Measurements from ENCODE around the gene IPMK. TPM values are rescaled to one million over a fixed set of nuclear protein-coding genes. Genes with fewer than 3 reads are reported as not detected.

Gene IPMK
- total RNA-seq (2014; rRNA removed; shearing (Covaris generic); ENCODE audit: low replicate concordance): 2.0 and 3.6 TPM in 2 replicates

GRCh38 chr10:58267713-58268453 lies at the start of gene IPMK:
Gene IPMK, minus strand, starts transcription at chr10:58267894. Its CDS starts 283 bp downstream, at chr10:58267611.
- Histone ChIP-seq H3K4me3 (peak within 1 kb of the TSS; percentile 77), H3K9me3 (no peaks in the 10 kb centered on the region), H3K36me3 (no peaks in the 10 kb centered on the region), H3K27me3 (no peaks in the 10 kb centered on the region)
- peak; percentile 88 for DNase-seq

GRCh38 chr10:58316874-58317273 lies 49.2 kb upstream of the IPMK start:
- Histone ChIP-seq H3K36me3 (no peaks in the 10 kb centered on the region), H3K27me3 (no peaks in the 10 kb centered on the region), H3K4me3 (no peak overlapping the region), H3K9me3 (no peaks in the 10 kb centered on the region)
- DNase-seq: no peak

- H3K9me3 ChIP-seq: no peaks in the 10 kb centered on the region
- H3K36me3 ChIP-seq: no peaks in the 10 kb centered on the region
- no peak overlapping the region for H3K4me3 ChIP-seq
- peaks cover 2% of the 10 kb centered on the region for H3K27me3 ChIP-seq
- no peak for DNase-seq
Measured at GRCh38 chr10:58311026-58311425, 43.3 kb upstream of the IPMK start.

GRCh38 chr10:58307676-58308075 lies 40.0 kb upstream of the IPMK start:
- Histone ChIP-seq H3K27me3 (peaks cover 2% of the 10 kb centered on the region), H3K4me3 (no peak overlapping the region), H3K9me3 (no peaks in the 10 kb centered on the region), H3K36me3 (no peaks in the 10 kb centered on the region)
- DNase-seq: no peak

- Histone ChIP-seq H3K9me3 (no peaks in the 10 kb centered on the region), H3K36me3 (no peaks in the 10 kb centered on the region), H3K27me3 (peaks cover 6% of the 10 kb centered on the region), H3K4me3 (no peak overlapping the region)
- DNase-seq: no peak
Measured at GRCh38 chr10:58305821-58306220, 38.1 kb upstream of the IPMK start.

DNA sequence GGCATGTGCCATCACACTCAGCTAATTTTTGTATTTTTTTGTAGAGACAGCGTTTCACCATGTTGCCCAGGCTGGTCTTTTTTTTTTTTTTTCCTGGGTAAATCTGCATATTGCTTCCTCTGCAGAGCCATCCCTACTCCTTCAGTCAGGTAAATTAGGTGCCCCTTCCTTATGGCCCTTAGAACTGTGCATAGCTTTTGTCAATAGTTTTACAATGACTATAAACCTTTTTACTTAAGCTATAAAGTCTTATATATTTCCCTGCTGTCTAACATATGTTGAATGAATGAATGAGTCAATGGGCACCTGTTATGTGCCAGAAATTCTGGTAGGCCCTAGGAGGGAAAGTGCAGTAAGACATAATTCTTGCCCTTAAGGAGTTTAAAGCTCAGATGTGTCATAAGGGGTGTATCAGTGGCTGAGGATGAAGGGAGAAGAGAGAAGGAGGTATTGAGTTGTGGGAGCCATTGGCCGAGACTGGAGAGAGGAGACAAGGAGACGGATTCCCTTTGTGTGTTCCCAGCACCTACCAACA lies 36.5 kb upstream of the IPMK start:
- H3K4me3 ChIP-seq: no peak overlapping the region
- no peaks in the 10 kb centered on the region for H3K36me3 ChIP-seq
- H3K27me3 ChIP-seq: peaks cover 6% of the 10 kb centered on the region
- no peak for DNase-seq
- H3K9me3 ChIP-seq: no peaks in the 10 kb centered on the region

- H3K9me3 ChIP-seq: no peaks in the 10 kb centered on the region
- peaks cover 6% of the 10 kb centered on the region for H3K27me3 ChIP-seq
- DNase-seq: no peak
- H3K36me3 ChIP-seq: no peaks in the 10 kb centered on the region
- H3K4me3 ChIP-seq: no peak overlapping the region
Measured at GRCh38 chr10:58302254-58302653, 34.6 kb upstream of the IPMK start.

- no peak for DNase-seq
- Histone ChIP-seq H3K9me3 (no peaks in the 10 kb centered on the region), H3K36me3 (no peaks in the 10 kb centered on the region), H3K4me3 (no peak overlapping the region), H3K27me3 (peaks cover 4% of the 10 kb centered on the region)
Measured at GRCh38 chr10:58300676-58301075, 33.0 kb upstream of the IPMK start.

DNA sequence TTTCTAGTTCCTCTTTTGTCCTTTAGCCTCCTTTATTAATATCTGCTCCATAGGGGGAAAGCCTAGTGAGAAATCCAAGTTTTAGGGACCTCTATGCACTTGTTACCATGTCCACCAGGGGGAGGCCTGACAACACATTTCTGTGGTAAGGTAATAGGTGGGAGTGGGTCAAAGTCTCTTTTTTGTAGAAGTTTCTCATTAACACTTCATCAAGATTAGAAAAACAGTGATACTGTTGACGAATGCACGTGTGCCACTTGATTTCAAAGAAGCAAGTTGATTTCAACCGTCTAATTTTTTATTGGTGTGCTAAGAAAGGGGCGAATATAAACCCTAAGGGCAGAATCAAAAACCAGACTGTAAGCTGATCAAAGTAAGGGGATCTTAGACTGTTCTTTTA lies 31.9 kb upstream of the IPMK start:
- DNase-seq: peak; percentile 26
- Histone ChIP-seq H3K4me3 (no peak overlapping the region), H3K27me3 (peaks cover 4% of the 10 kb centered on the region), H3K36me3 (no peaks in the 10 kb centered on the region), H3K9me3 (no peaks in the 10 kb centered on the region)

GRCh38 chr10:58293989-58294388 lies 26.3 kb upstream of the IPMK start:
- Histone ChIP-seq H3K36me3 (peaks cover 5% of the 10 kb centered on the region; the same call in 1 of the 2 replicates), H3K4me3 (no peak overlapping the region), H3K27me3 (no peaks in the 10 kb centered on the region), H3K9me3 (no peaks in the 10 kb centered on the region)
- no peak for DNase-seq

- Histone ChIP-seq H3K9me3 (no peaks in the 10 kb centered on the region), H3K4me3 (no peak overlapping the region), H3K36me3 (peaks cover 5% of the 10 kb centered on the region; the same call in 1 of the 2 replicates), H3K27me3 (no peaks in the 10 kb centered on the region)
- peak; percentile 8 for DNase-seq
Measured at GRCh38 chr10:58291538-58292174, 24.0 kb upstream of the IPMK start.

DNA sequence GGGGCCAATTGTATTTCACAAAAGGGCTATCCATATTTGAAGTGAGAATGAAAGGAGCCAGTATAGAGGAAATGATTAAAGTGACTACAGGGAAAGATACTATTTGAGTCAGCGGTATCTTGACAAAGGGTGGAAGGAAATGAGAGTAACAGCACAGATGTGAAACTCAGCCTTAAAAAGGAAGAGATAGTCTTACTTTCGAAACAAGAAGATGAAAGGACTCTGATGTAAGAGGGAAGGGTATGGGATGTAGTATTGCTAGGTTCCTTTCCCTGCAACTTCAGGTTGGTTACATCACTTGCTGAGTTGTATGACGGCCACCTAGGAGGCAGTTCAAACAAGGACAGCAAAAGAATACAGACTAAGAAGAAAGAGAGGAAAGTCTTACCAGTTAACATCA lies 14.9 kb upstream of the IPMK start:
- Histone ChIP-seq H3K36me3 (peaks cover 35% of the 10 kb centered on the region), H3K27me3 (no peaks in the 10 kb centered on the region), H3K9me3 (no peaks in the 10 kb centered on the region), H3K4me3 (no peak overlapping the region)
- DNase-seq: no peak

DNA sequence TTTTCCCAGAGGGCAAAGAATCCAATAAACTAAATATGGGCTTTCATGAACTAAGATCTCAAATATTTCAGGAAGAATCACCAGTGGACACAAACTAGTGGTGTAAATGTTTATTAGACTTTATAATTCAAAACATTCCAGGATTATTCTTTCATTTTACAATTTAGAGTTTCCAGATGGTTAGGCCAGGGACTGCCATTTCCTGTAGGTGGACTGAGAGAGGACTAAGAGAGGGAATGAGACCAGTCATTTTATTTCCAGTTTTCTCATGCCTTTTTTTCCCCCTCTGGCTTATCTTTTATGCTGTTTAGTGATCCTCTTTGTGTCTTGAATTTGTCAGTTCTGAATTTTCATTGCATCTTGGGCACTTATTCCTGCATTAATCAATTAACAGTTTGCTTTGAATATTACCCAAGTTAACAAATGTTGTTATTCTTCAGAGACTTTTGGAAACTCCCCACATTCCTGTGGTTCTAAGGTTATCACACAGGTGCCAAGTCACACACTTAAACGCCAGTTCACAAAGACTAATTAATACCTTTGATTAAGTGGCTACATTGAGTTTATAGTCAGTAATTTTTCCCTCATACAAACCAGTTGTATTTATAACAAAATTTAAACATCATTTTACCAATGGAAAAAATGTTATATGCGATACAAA lies 13.5 kb upstream of the IPMK start:
- H3K9me3 ChIP-seq: no peaks in the 10 kb centered on the region
- peaks cover 42% of the 10 kb centered on the region for H3K36me3 ChIP-seq
- H3K4me3 ChIP-seq: no peak overlapping the region
- DNase-seq: no peak
- no peaks in the 10 kb centered on the region for H3K27me3 ChIP-seq

- Histone ChIP-seq H3K4me3 (no peak overlapping the region), H3K9me3 (no peaks in the 10 kb centered on the region), H3K36me3 (peaks cover 42% of the 10 kb centered on the region), H3K27me3 (no peaks in the 10 kb centered on the region)
- no peak for DNase-seq
Measured at GRCh38 chr10:58280477-58280876, 12.8 kb upstream of the IPMK start.

DNA sequence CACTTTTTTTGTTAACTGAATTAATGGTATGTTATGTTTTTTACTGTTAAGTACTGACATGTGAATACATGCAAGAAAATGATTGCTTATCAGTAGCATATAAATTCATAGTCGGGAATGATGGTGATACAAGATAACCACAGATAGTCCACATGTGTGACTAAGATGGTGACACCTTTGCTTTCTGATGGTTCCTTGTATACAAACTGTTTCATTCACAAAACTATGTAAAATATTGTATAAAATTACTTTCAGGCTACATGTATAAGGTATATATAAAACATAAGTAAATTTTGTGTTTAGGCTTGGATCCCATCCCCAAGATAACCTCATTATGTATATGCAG lies 11.2 kb upstream of the IPMK start:
- no peak overlapping the region for H3K4me3 ChIP-seq
- no peaks in the 10 kb centered on the region for H3K27me3 ChIP-seq
- H3K9me3 ChIP-seq: no peaks in the 10 kb centered on the region
- DNase-seq: no peak
- peaks cover 42% of the 10 kb centered on the region for H3K36me3 ChIP-seq

DNA sequence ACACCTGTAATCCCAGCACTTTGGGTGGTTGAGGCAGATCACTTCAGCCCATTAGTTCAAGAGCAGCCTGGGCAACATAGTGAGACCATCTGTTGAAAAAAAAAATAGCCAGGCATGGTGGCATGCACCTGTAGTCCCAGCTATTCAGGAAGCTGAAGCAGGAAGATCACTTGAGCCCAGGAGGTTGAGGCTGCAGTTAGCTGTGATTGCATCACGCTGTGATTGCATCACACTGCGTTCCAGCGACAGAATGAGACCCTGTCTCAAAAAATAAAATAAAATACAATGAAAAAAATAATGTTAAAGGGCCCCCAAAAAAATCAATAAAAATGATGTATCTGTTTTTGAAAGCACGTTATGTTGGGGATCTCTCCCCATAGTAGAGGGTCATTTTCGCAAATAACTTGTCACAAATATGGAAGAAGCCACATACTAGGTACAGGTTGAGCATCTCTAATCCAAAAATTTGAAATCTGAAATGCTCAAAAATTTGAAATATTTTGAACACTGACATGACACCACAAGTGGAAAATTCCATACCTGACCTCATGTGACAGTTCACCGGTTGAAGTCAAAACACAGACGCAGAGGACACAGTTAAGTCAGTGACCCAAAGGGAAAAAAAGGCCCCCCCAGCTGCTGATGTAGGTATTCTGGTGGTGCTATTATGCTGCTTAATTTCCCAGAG lies 10.7 kb upstream of the IPMK start:
- no peak overlapping the region for H3K4me3 ChIP-seq
- no peaks in the 10 kb centered on the region for H3K9me3 ChIP-seq
- H3K27me3 ChIP-seq: no peaks in the 10 kb centered on the region
- H3K36me3 ChIP-seq: peaks cover 43% of the 10 kb centered on the region
- DNase-seq: no peak

DNA sequence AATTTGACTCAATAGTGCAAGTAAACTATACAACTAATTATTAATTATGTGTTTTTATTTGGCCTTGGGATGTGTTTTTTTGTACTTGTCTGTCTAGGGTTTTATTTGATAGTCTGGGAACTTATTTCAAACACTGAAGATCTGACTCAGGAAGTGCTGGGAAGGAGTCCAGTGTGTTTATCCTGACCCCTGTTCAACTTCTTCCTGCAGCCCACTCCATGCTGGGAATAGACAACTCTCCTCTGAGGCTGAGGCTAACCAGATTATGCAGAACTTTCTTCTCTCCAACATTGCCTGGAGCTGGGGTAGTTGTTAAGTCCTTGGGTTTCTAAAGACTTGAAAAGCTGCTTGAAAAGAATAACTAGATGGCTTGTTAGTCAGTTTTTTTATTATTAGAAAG lies 8.2 kb upstream of the IPMK start:
- H3K9me3 ChIP-seq: no peaks in the 10 kb centered on the region
- peak; percentile 69 for DNase-seq
- H3K36me3 ChIP-seq: peaks cover 37% of the 10 kb centered on the region

More for the DNA sequence above, 8.2 kb upstream of the IPMK start:
- Histone ChIP-seq H3K4me3 (no peak overlapping the region), H3K27me3 (no peaks in the 10 kb centered on the region)
